Measurements from ENCODE around the gene P2RX5.
A peak's percentile ranks its signal among the peaks of the same experiment; 100 is the strongest.

P2RX5 gene

DNA sequence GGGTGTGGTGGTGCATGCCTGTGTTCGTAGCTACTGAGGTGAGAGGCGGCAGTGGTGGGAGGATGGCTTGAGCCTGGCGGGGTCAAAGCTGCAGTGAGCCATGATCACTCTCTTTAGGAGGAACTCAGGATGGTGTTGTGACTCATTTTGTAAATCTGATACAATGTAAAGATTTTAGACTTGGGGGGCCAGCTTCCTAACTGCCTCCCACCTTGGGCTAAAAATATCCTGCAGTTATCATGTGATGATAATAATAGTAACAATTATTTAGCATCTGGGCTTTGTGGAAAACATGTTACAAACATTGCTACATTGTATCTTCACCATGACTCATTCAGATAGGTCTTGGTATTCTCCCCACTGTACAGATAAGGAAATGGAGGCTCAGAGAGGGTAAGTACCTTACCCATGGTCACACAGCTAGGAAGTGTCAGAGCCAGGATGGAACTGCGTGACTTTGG, 52.0 kb downstream of the P2RX5 start:
- no peak for TF ChIP-seq YY1 (IDR thresholded peaks at IDR 0.05; ENCODE audit: low read depth)
- TF ChIP-seq ZBTB7A (IDR thresholded peaks at IDR 0.05; ENCODE audit: low read depth): no peak
- TF ChIP-seq, protein P1, sequence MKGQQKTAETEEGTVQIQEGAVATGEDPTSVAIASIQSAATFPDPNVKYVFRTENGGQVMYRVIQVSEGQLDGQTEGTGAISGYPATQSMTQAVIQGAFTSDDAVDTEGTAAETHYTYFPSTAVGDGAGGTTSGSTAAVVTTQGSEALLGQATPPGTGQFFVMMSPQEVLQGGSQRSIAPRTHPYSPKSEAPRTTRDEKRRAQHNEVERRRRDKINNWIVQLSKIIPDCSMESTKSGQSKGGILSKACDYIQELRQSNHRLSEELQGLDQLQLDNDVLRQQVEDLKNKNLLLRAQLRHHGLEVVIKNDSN (IDR thresholded peaks at IDR 0.05): no peak
- no peak for TF ChIP-seq TEAD4 (IDR thresholded peaks at IDR 0.05)
- TF ChIP-seq TCF12 (IDR thresholded peaks at IDR 0.05; ENCODE audit: low read depth): no peak
- no peak for TF ChIP-seq CEBPB (IDR thresholded peaks at IDR 0.05)

DNA sequence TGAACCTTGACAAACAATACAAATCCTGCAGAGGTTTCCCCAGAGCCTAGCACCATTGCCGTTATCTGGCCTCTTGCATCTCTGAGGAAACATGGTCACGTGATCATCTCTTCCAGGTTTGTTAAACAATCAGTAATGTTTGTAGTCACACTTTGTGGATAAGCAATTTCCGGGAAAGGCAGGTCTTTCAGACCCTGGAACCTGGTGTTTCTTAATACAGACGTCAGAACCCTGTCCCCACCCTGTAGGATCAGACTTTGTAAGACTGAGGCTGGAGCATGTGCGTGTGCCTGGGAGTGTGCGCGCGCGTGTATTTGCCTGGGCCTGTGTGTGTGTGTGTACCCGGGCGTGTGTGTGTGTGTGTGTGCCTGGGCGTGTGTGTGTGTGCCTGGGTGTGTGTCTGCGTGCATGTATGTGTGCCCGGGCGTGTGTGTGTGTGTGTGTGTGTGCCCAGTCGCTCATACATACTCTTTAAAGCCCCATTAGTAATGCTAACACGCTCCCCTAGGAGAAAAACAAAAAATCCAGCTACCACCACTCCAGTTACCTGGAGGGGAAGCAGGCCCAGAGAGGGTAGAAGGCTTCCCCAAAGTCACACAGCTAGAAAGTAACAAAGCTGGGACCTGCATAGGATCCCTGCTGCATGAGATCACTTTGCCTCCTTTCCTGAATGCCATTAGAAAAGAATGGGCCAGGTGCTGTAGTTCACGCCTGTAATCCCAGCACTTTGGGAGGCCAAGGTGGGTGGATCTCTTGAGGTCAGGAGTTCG, 54.1 kb downstream of the P2RX5 start:
- TF ChIP-seq CREB1 (IDR thresholded peaks at IDR 0.05; ENCODE audit: low read depth) (no peak), EGR1 (IDR thresholded peaks at IDR 0.05) (no peak), ZBTB7A (IDR thresholded peaks at IDR 0.05; ENCODE audit: low read depth) (no peak), CEBPB (IDR thresholded peaks at IDR 0.05) (no peak), TEAD4 (IDR thresholded peaks at IDR 0.05) (no peak), TAF1 (IDR thresholded peaks at IDR 0.05; ENCODE audit: low read depth) (no peak), RAD21 (IDR thresholded peaks at IDR 0.05; ENCODE audit: low read depth) (no peak), EP300 (IDR thresholded peaks at IDR 0.05; ENCODE audit: borderline replicate concordance) (no peak)
- TF ChIP-seq, protein P1 (IDR thresholded peaks at IDR 0.05): no peak
- TF ChIP-seq, protein P2, sequence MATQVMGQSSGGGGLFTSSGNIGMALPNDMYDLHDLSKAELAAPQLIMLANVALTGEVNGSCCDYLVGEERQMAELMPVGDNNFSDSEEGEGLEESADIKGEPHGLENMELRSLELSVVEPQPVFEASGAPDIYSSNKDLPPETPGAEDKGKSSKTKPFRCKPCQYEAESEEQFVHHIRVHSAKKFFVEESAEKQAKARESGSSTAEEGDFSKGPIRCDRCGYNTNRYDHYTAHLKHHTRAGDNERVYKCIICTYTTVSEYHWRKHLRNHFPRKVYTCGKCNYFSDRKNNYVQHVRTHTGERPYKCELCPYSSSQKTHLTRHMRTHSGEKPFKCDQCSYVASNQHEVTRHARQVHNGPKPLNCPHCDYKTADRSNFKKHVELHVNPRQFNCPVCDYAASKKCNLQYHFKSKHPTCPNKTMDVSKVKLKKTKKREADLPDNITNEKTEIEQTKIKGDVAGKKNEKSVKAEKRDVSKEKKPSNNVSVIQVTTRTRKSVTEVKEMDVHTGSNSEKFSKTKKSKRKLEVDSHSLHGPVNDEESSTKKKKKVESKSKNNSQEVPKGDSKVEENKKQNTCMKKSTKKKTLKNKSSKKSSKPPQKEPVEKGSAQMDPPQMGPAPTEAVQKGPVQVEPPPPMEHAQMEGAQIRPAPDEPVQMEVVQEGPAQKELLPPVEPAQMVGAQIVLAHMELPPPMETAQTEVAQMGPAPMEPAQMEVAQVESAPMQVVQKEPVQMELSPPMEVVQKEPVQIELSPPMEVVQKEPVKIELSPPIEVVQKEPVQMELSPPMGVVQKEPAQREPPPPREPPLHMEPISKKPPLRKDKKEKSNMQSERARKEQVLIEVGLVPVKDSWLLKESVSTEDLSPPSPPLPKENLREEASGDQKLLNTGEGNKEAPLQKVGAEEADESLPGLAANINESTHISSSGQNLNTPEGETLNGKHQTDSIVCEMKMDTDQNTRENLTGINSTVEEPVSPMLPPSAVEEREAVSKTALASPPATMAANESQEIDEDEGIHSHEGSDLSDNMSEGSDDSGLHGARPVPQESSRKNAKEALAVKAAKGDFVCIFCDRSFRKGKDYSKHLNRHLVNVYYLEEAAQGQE (IDR thresholded peaks at IDR 0.05; ENCODE audit: low read depth): no peak
- TF ChIP-seq, protein P3, sequence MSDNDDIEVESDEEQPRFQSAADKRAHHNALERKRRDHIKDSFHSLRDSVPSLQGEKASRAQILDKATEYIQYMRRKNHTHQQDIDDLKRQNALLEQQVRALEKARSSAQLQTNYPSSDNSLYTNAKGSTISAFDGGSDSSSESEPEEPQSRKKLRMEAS (IDR thresholded peaks at IDR 0.05): no peak

DNA sequence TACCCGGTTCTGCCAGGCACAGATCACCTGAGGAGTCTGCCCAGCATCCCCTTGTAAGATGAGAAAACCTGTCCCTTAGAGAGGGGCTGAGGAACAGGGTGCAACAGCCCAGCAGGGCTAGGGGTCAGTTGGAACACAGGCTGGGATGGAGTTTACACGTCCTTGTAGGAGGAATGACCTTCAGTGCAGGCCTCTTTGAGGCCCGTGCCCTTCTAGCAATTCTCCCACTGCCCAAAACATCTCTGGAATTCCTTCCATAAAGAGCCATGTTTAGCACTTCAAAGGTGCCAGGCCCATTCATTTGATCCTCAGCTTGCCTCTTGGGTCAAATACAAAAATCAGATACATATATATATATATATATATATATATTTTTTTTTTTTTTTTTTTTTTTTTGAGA, 54.9 kb downstream of the P2RX5 start:
- TF ChIP-seq TAF1 (IDR thresholded peaks at IDR 0.05; ENCODE audit: low read depth) (no peak), EGR1 (IDR thresholded peaks at IDR 0.05) (no peak), TEAD4 (IDR thresholded peaks at IDR 0.05) (no peak), TCF12 (IDR thresholded peaks at IDR 0.05; ENCODE audit: low read depth) (no peak), NFIC (IDR thresholded peaks at IDR 0.05) (no peak), ZBTB7A (IDR thresholded peaks at IDR 0.05; ENCODE audit: low read depth) (no peak), RAD21 (IDR thresholded peaks at IDR 0.05; ENCODE audit: low read depth) (no peak)
- TF ChIP-seq, protein P2 (IDR thresholded peaks at IDR 0.05; ENCODE audit: low read depth): no peak
- TF ChIP-seq, protein P1 (IDR thresholded peaks at IDR 0.05): no peak
- TF ChIP-seq, protein P3 (IDR thresholded peaks at IDR 0.05): no peak

DNA sequence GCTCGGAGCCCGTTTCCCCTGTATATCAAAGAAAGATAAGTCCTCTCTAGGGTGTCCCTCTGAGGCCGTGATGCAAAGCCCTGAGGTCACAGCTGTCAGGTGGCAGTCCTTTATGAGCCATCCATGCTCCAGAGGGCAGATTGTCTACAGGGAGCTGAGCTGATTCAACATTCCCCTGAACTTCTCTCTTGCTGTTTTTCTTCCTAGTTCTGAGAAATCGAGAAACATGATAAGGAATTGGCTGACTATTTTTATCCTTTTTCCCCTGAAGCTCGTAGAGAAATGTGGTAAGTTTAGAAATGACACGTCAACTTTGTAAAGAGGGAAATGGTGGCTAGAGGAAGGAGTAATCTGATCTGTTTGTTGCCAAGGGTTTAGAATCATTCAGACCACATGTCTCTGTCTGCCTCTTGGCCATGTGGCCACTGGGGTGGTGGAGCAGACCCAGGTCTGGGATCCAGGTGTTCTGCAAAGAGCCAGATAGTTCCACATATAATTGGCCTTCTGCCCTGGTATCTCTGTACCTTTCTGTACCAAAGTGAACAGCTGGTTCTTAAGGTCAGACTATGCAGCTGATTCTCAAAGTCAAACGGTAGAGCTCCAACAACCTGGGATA, 55.9 kb downstream of the P2RX5 start:
- no peak for TF ChIP-seq CREB1 (IDR thresholded peaks at IDR 0.05; ENCODE audit: low read depth)
- no peak for TF ChIP-seq TCF12 (IDR thresholded peaks at IDR 0.05; ENCODE audit: low read depth)
- no peak for TF ChIP-seq FOXM1 (IDR thresholded peaks at IDR 0.05; ENCODE audit: borderline replicate concordance, low read depth)
- TF ChIP-seq YY1 (IDR thresholded peaks at IDR 0.05; ENCODE audit: low read depth): no peak
- TF ChIP-seq, protein P3 (IDR thresholded peaks at IDR 0.05): no peak

DNA sequence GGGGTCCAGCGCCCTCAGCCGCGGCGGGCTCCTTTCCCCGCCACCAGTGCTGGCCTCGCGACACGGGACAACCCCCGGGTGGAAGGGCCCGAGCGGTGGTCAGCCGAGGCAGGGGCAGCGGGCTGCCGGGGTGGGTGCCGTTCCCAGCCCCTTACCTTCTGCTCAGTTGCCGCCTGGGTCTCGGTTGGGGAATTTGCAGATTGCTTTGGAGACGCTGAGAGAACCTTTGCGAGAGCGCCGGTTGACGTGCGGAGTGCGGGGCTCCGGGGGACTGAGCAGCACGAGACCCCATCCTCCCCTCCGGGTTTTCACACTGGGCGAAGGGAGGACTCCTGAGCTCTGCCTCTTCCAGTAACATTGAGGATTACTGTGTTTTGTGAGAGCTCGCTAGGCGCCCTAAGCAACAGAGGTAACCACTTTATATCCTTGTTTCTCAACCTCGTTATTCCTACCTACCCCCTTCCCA, 59.0 kb downstream of the P2RX5 start:
- TF ChIP-seq ZBTB7A (IDR thresholded peaks at IDR 0.05; ENCODE audit: low read depth) (0 out of 2 replicates have a peak, but pooled peaks have one; percentile 29), YY1 (IDR thresholded peaks at IDR 0.05; ENCODE audit: low read depth) (no peak)
